T-helper 2 cell (primary cell): ENCODE measurements around the gene TIGD1.

Source experiments
- DNase-seq, 5 experiments: peaks; one replicate each; pipeline versions ENCODE4 v3.0.0 to v3.0.0-alpha.2; 2012 to 2022

The TIGD1 gene

GRCh38 chr2:232569541-232569940 is 19.2 kb upstream of the TIGD1 start:
- DNase-seq = no peak

GRCh38 chr2:232568161-232568560 is 17.8 kb upstream of the TIGD1 start:
- DNase-seq = no peak

DNA sequence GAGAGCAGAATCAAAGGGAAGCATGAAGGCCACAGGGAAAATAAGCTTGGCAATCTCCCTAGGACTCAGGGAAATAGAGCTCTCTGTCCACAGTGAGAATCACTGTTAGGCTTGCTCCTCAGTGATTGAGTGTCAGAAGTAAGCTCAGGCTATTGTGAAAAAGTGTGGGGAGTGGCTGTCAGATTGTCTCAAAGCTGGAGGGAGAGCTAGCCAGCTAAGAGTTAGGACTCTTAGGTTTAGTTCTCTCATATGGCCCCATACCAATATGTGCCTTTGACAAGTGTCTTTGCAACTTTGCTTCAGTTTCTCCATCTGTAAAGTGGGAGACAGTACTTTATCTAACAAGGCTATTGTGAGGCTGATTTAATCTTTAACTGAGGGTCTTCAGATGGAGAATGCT is 17.4 kb upstream of the TIGD1 start:
- DNase-seq = no peak

DNA sequence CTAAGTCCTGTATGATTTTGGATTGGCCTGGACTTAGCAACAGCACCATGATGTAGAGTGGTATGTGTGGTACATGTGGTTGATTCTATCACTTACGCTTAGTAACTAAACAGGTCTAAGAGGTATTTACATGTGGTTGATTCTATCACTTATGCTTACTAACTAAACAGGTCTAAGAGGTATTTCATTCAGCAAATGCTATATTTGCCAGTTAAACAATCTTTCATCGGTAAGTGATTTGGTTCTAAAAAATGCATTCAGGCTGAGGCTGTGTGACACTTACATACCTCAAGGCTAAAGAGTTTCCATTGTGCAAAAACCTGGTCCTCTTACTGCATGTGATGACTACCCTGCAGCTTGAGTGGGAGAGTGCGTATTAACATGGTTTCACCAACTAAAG is 13.2 kb upstream of the TIGD1 start:
- DNase-seq = peak in 1 of 5 experiments; percentile 79

DNA sequence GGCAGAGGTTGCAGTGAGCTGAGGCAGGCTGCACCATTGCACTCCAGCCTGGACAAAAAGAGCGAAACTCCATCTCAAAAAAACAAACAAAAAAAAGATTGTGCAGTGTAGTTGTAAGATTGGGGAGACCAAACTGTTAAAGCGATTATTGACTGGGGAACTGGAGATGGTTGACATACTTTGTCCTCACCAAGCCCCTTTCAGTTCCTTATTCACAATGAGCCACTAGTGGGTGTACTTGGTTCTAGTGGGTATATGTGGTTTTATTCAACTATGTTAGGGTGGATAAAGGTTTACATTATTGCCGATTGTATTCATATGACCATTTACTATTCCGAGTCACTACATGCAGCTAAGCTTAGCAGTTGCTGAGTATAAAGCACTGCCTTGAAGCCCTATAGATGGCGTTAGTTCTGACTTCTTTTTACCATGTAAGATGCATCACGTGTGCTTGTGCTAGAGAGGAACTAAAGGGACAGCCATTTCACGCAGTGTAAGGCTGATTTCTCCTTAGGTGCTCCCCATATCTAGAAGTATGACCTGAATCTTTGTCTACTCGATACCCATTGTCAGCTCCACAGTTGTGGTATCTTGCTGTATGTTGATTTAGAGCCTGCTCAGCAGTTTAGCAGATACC is 12.3 kb upstream of the TIGD1 start:
- no peak for DNase-seq

DNA sequence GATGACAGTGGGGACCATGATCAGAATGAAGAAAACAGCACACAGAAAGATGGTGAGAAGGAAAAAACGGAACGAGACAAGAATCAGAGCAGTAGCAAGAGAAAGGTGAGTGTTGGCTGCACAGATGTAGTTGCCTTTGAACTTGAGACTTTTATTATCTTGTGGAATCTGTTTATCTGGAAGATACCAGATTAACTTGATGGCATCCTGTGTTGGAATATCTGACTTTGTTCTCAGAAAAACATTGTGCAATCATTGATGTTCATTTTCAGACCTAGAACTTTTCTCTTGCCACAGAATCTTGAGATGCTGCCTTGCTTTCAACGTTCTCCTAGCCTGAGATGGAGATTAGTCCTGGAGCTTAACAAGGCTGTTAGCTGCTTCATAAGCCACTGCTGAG is 6.1 kb upstream of the TIGD1 start:
- peak in 1 of 5 experiments; percentile 70 for DNase-seq

- DNase-seq = no peak
Observed at GRCh38 chr2:232551776-232552175, 1.4 kb upstream of the TIGD1 start.

DNA sequence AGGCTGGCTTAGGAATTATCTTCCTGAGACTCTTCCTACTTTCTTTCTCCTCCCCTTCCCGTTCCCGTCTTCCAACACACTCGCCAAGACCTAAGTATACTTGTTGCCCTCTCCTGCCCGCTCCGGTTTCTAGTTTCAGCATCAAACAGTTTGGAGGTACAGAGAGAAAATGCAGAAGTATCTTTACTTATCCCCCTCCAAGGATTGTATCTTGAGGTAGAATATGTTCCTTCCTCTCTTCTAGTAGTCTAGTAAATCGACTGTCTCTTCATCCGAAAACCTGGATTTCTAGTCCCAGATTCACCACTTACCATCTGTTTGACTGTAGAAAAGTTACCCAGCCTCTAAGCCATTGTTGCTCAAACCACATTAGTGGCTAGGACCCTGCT is 887 bp upstream of the TIGD1 start:
- DNase-seq = no peak

DNA sequence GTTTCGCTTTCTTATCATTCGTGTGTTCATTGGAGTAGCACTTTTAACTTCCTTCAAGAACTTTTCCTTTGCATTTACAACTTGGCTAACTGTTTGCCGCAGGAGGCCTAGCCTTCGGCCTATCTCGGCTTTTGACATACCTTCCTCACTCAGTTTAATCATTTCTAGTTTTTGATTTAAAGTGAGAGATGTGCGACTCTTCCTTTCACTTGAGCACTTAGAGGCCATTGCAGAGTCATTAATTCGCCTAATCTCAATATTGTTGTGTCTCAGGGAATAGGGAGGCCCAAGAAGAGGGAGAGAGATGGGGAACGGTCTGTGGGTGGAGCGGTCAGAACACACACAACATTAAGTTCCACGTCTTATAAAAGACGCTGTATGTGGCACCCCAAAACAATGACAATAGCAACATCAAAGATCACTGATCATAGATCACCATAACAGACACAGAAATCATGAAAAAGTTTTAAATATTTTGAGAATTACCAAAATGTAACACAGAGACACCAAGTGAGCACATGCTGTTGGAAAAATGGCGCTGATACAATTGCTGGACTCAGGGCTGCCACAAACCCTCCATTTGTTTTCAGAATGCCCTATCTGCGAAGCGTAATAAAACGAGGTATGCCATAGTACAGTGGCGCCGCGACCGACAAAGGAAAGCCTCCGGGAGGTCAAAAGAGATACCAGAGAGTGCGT is 553 bp downstream of the TIGD1 start:
- no peak for DNase-seq

DNA sequence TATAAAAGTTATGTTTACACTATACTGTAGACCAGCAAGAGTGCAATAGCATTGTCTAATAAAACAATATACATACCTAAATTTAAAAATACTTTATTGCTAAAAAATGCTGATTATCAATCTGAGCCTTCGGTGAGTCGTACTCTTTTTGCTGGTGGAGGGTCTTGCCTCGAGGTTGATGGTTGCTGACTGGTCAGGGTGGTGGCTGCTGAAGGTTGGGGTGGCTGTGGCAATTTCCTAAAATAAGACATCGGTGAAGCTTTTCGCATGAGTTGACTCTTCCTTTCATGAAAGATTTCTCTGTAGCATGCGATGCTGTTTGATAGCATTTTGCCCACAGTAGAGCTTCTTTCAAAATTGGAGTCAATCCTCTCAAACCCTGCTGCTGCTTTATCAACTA is 2.4 kb downstream of the TIGD1 start:
- DNase-seq = no peak

- DNase-seq = no peak
Observed at GRCh38 chr2:232545511-232546375, 4.6 kb downstream of the TIGD1 start.

DNA sequence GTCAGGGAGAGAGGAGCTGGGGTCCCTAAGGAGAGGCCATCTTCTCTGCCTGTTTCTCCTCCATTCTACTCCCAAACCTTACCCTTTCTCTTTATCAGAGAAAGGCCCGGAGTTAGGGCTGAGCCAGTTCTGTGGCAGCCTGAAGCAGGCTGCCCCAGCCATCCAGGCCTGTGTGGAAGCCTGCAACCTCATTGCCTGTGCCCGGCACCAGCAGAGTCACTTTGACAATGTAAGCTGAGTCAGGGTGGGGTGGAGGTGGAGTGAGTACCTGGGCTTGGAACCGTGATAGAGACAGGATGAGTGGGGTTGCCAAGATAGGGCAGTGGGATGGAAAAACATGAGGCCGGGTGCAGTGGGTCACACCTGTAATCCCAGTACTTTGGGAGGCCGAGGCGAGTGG is 5.7 kb downstream of the TIGD1 start:
- DNase-seq = no peak

DNA sequence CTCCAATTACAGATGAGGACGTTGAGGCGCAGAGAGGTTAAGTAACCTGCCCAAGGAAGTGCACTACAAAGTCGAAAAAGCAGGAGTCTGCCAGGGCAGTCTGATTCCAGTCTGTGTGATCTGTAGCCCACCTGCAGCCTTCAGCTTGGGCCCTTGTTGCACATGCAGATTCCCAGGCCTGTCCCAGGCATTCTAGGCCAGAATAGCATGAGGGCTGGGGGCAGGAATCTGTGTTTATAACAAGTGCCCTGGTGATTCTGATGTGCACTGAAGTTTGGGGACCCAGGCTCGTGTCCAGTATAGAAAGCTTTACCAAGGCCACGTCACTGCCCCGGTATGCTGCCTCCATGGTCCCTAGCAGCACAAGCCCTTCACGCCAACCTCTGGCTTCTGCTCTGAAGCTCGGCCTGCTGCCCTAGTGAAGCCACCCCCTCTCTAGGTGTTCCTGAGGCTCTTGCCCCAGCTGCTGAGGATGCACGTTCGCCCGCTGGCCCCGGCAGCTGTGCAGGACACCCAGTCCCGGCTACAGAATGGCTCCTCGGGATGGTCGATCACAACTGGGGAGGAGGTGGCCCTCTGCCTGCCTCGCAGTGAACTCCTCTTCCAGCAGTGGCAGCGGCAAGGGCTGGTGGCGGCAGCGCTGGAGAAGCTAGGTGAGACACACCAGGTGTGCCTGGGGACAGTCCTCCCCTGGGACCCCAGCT is 6.3 kb downstream of the TIGD1 start:
- DNase-seq = no peak

GRCh38 chr2:232543491-232543890 is 6.9 kb downstream of the TIGD1 start:
- no peak for DNase-seq

- DNase-seq = no peak
Observed at GRCh38 chr2:232542715-232543467, 7.5 kb downstream of the TIGD1 start.

DNA sequence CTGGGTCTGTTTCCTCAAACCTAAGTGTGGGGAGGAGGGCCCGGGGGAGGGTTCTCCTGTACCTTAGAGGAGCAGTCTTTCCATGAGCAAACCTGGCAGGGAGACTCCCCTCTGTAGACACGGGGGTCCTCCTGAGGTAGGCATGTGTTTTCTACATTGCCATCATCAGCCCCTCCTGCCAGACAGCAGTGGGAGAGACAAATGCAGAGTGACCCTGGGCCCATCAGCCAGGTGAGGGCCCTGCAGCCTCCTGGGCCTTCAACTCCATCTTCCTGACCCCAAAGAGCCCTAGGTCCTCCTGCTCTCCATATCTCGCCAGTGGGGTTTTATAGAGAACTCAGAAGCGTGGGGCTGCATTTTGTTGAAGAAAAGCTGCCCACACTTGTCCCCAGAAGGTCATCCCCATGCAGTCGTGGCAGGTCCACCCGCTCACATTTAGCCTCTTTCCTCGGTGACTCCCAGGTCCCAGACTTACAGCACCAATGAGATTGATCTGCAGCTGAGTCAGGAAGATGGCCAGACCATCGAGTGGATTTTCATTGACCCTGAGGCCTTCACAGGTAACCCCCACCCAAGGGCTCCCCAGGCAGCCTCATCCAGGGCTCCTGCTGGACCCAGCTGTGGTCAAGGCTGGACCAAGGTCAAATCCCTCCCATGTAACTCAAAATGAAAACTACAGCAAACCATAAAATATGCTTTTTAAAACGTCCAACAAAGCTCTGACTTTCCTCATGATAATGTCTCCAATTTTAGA is 8.2 kb downstream of the TIGD1 start:
- no peak for DNase-seq

GRCh38 chr2:232541195-232541960 is 9.0 kb downstream of the TIGD1 start:
- no peak for DNase-seq

GRCh38 chr2:232540441-232541041 is 9.8 kb downstream of the TIGD1 start:
- DNase-seq = no peak

- DNase-seq = no peak
Observed at GRCh38 chr2:232539298-232540231, 10.8 kb downstream of the TIGD1 start, which contains the start of gene CHRNG. TSS of gene CHRNG (plus strand) at chr2:232539692. CDS start at chr2:232539748, 56 bp downstream.
